Osteoblast (primary cell): ENCODE measurements around the gene DCLK2. TPM values are rescaled to one million over a fixed set of nuclear protein-coding genes. Genes with fewer than 3 reads are reported as not detected.

ENCODE experiments used
- DNase-seq: peaks from one replicate; pipeline ENCODE4 v3.0.0; 2011; ENCODE audit warnings: low spot score, mixed read lengths; ENCODE audit not compliant: insufficient read length; ENCODE audit errors: missing footprints
- H2AFZ ChIP-seq: 2 replicates; pipeline ENCODE4 v1.6.0; 2011; ENCODE audit warnings: mild to moderate bottlenecking, low read length
- H3K27ac ChIP-seq: 2 replicates; pipeline ENCODE4 v1.5.1; 2011; ENCODE audit warnings: mild to moderate bottlenecking, low read depth, low read length, moderate library complexity
- H3K27me3 ChIP-seq: 2 replicates; pipeline ENCODE4 v1.6.0; 2012; ENCODE audit warnings: mild to moderate bottlenecking, control low read depth, inconsistent platforms, low read length, moderate library complexity; ENCODE audit not compliant: insufficient read depth
- H3K36me3 ChIP-seq: 2 replicates; pipeline ENCODE4 v1.5.1; 2011; ENCODE audit warnings: mild to moderate bottlenecking, low read length, control low read depth, moderate library complexity; ENCODE audit not compliant: insufficient read depth
- H3K4me1 ChIP-seq: 2 replicates; pipeline ENCODE4 v1.5.1; 2011; ENCODE audit warnings: mild to moderate bottlenecking, low read length, control low read depth, moderate library complexity; ENCODE audit not compliant: insufficient read depth
- H3K4me2 ChIP-seq: 2 replicates; pipeline ENCODE4 v1.6.0; 2011; ENCODE audit warnings: mild to moderate bottlenecking, low read length; ENCODE audit not compliant: insufficient read depth
- H3K4me3 ChIP-seq: fragments of 200-600 bp; sonication (generic); 3 replicates; pipeline ENCODE4 v1.5.1; 2012; ENCODE audit warnings: mild to moderate bottlenecking, low read length, inconsistent platforms; ENCODE audit not compliant: insufficient read depth
- H3K79me2 ChIP-seq: 2 replicates; pipeline ENCODE4 v1.6.0; 2012; ENCODE audit warnings: mild to moderate bottlenecking, low read length, control low read depth, inconsistent platforms; ENCODE audit not compliant: insufficient read depth
- H3K9me3 ChIP-seq: 2 replicates; pipeline ENCODE4 v1.5.1; 2011; ENCODE audit warnings: low read depth, low read length, control low read depth
- H4K20me1 ChIP-seq: 2 replicates; pipeline ENCODE4 v1.6.0; 2012; ENCODE audit warnings: mild to moderate bottlenecking, low read length, control low read depth; ENCODE audit not compliant: insufficient read depth
- CTCF ChIP-seq: IDR thresholded peaks from 2 replicates; pipeline ENCODE4 v1.5.1; 2011; ENCODE audit warnings: mild to moderate bottlenecking, low read depth, low read length, moderate library complexity; ENCODE audit errors: extremely low read depth
- total RNA-seq: library from RNA; depleted of rRNA; stranded (reverse); fragments of >200 nt; gene quantifications from 2 replicates; pipeline ENCODE4 v1.2.3, GENCODE V29; 2012

Gene DCLK2
- total RNA-seq, 1 donor, result 11.6 TPM

DNA sequence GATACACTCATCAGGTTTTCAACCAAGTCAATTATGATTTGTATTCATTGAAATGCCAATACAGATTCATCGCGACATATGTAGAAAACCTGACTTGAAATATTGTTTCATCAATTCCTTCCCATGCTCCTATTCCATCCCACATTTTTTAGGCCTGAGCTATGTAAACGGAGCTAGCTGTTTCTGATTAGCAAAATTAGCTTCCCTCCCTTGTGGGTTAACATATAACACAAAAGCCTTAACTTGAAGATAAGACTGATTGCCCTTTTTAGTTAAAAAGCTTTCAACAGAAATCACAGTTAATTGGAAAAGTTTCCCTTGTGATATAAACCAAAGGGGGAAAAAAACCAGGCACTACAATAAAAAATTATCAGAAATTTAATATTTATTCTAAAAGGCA, 32.8 kb upstream of the DCLK2 start:
- Histone ChIP-seq H2AFZ (no peak overlapping the region), H3K4me1 (no peaks in the 10 kb centered on the region), H3K27me3 (no peaks in the 10 kb centered on the region), H3K9me3 (no peaks in the 10 kb centered on the region), H3K27ac (no peak overlapping the region), H3K79me2 (no peaks in the 10 kb centered on the region), H3K36me3 (no peaks in the 10 kb centered on the region), H4K20me1 (no peaks in the 10 kb centered on the region), H3K4me2 (no peak overlapping the region), H3K4me3 (no peak overlapping the region)
- no peak for TF ChIP-seq CTCF
- no peak for DNase-seq

GRCh38 chr4:150046728-150047217, 31.5 kb upstream of the DCLK2 start:
- H3K27ac ChIP-seq, result no peak overlapping the region
- no peaks in the 10 kb centered on the region for H3K9me3 ChIP-seq
- TF ChIP-seq CTCF, result no peak
- no peaks in the 10 kb centered on the region for H3K27me3 ChIP-seq
- no peak overlapping the region for H2AFZ ChIP-seq
- H3K79me2 ChIP-seq, result no peaks in the 10 kb centered on the region
- no peak overlapping the region for H3K4me2 ChIP-seq
- H3K4me1 ChIP-seq, result no peaks in the 10 kb centered on the region
- DNase-seq, result no peak
- no peaks in the 10 kb centered on the region for H4K20me1 ChIP-seq
- H3K4me3 ChIP-seq, result no peak overlapping the region
- H3K36me3 ChIP-seq, result no peaks in the 10 kb centered on the region

- Histone ChIP-seq H3K4me2 (no peak overlapping the region), H3K27me3 (no peaks in the 10 kb centered on the region), H3K79me2 (no peaks in the 10 kb centered on the region), H3K4me1 (no peaks in the 10 kb centered on the region), H3K36me3 (no peaks in the 10 kb centered on the region), H4K20me1 (no peaks in the 10 kb centered on the region), H3K4me3 (no peak overlapping the region), H3K9me3 (no peaks in the 10 kb centered on the region), H3K27ac (no peak overlapping the region), H2AFZ (no peak overlapping the region)
- TF ChIP-seq CTCF, result no peak
- no peak for DNase-seq
Measured at GRCh38 chr4:150047546-150047945, 30.7 kb upstream of the DCLK2 start.

DNA sequence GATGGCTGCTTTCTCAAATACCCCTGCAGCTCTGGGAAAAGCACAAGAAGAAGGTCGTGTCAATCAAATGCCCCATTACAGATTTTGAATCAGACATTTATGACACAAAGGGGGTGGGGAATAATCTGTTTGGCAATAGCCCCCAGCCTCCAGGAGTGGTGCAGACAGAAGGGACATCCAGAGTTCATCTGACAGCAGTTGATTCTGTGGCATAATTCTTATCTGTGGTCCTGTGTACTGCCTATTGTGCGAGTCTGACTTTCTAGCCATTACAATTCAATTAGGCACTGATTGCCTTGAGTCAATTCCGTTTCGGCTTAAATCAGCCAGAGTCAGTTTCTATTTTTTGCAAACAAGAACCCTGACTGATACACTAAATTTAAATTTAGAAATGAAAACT, 28.6 kb upstream of the DCLK2 start:
- Histone ChIP-seq H3K9me3 (no peaks in the 10 kb centered on the region), H3K27ac (no peak overlapping the region), H3K79me2 (no peaks in the 10 kb centered on the region), H3K36me3 (no peaks in the 10 kb centered on the region), H3K27me3 (no peaks in the 10 kb centered on the region), H2AFZ (no peak overlapping the region), H3K4me3 (no peak overlapping the region), H4K20me1 (no peaks in the 10 kb centered on the region), H3K4me1 (no peaks in the 10 kb centered on the region), H3K4me2 (no peak overlapping the region)
- no peak for DNase-seq
- no peak for TF ChIP-seq CTCF
